GOT3 (cell line): ENCODE data around the gene PPP6R2.
A peak's percentile ranks its signal among the peaks of the same experiment; 100 is the strongest.
"Not testable (repeated sequence)": the region's sequence is repeated elsewhere in the genome, so short reads cannot be mapped to it uniquely, and the experiment has no call there.

ENCODE experiments used
- DNase-seq: peaks from one replicate; lab custom pipeline; 2025; ENCODE audit warnings: mixed read lengths; lab: John Stamatoyannopoulos, UW

The PPP6R2 gene

GRCh38 chr22:50318356-50318697 lies 24.8 kb upstream of the PPP6R2 start:
- no peak for DNase-seq

GRCh38 chr22:50318698-50319411 lies 24.3 kb upstream of the PPP6R2 start:
- no peak for DNase-seq

GRCh38 chr22:50319503-50319951 lies 23.6 kb upstream of the PPP6R2 start:
- DNase-seq: no peak

DNA sequence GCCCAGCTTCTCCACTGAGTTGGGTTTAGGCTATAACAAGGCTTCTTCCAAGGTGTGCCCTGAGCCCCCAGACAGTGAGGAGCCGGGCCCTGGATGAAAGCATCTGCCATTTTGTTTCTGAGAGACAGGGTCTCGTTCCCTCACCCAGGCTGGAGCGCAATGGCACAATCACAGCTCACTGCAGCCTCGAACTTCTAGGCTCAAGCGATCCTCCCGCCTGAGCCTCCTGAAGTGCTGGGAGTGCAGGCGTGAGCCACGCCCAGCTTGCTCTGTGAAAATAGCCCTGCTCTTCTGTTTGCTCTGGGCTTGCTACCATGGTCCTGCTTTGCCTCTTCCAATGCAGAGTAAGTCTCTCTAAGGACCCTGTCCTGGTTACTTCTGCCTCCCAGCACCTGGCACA lies 23.0 kb upstream of the PPP6R2 start:
- no peak for DNase-seq

- DNase-seq: no peak
Observed at GRCh38 chr22:50320671-50321325, 22.3 kb upstream of the PPP6R2 start.

GRCh38 chr22:50322382-50323104 lies 20.6 kb upstream of the PPP6R2 start:
- not testable (repeated sequence) for DNase-seq

DNA sequence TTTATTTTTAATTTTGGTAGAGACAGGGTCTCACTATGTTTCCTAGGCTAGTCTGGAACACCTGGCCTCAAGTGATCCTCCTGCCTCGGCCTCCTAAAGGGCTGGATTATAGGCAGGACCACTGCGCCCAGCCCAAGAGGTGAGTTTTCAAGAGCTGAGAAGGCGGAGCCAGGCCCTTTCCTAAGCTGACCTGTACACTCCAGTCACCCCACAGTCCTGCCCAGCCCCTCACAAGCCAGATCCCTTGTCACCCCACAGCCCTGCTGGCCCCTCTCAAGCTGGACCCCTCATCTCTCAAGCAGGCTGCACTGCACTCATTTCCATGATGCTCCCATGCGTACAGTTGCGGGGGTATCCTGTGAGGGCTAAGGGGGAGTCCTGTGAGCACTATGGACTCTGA lies 19.2 kb upstream of the PPP6R2 start:
- no peak for DNase-seq

DNA sequence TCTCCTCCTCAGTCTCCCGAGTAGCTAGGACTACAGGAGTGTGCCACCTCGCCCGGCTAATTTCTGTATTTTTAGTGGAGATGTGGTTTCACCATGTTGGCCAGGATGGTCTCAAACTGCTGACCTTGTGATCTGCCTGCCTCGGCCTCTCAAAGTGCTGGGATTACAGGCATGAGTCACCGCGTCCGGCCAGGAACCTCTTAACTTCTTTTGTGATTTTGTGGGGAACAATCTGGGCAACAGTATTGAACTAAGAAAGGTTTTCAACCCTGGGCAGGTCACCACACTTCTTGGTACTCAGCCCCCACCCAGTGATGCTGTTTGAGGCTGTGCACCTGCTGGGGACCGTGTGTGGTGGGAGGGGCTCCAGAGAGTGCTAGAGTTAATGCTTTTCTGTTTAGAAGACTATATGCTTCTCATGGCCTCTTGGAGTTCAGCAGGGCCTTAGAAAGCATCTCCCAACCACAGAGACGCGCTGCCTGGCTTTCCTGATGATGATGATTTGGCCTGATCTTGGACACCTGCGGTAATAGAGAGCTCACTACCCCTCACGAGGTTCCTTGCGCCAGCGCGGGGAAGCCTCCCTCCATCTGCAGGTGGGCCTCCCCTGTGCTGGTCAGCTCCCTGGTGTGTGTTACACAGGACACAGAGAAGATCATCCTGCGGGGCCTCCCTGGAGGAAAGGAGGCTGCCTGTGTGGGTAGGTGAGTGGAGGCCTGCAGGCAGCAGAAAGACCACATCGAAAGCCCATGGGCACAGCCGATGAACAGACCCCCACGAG lies 17.5 kb upstream of the PPP6R2 start:
- no peak for DNase-seq

DNA sequence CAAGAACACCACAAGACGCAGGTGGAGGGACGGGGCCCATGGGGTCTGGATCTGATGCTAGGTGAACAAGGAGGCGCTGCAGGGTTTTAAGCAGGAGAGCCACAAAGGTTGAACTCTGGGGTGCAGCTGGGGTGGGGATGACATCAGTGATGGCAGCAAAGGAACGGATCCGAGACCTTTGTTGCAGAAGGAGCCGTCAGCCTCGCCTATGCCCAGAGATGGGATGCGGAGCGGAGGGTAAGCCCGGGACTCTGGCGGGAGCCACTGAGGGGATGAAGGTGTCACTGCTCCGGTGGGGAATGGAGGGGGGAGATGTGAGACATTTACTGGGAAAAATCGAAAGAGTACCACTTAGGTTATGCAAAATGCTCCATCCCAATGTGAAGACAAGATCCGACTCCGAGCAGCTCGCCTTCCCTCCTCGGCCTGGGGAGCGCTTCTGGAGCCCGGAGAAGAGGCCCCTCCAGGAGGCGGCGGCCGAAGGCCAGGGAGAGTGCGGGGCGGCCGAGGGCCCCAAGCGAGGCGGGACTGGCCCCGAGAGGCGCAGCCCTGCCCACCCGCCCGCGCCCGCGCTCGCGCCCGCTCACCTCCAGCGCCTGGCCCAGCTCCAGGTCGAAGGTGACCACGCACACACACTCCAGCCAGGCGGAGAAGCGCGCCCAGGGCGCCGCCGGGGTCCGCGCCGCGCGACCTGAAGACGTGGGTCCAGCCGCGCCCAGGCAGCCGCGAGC lies 16.7 kb upstream of the PPP6R2 start:
- no peak for DNase-seq

- peak; percentile 37 for DNase-seq
Observed at GRCh38 chr22:50326956-50327710, 16.0 kb upstream of the PPP6R2 start, which contains the start of gene DENND6B. Gene DENND6B, minus strand, starts transcription at chr22:50327012. Its CDS starts 24 bp downstream, at chr22:50326988.

GRCh38 chr22:50327711-50328019 lies 15.5 kb upstream of the PPP6R2 start:
- DNase-seq: no peak

- DNase-seq: no peak
Observed at GRCh38 chr22:50329236-50329635, 13.9 kb upstream of the PPP6R2 start.

DNA sequence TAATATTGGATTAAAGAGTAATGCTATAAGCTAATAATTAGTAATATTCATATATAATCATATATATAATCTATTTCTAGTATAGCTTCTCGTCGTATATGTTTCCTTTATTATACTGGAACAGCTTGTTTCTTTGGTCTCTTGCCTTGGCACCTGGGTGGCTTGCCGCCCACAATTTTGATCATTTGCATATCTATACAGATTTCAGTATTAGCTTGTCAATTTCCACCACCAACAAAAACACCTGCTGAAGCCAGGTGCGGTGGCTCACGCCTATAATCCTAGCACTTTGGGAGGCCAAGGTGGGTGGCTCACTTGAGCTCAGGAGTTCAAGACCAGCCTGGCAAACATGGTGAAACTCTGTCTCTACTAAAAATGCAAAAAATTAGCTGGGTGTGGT lies 8.7 kb upstream of the PPP6R2 start:
- DNase-seq: not testable (repeated sequence)

DNA sequence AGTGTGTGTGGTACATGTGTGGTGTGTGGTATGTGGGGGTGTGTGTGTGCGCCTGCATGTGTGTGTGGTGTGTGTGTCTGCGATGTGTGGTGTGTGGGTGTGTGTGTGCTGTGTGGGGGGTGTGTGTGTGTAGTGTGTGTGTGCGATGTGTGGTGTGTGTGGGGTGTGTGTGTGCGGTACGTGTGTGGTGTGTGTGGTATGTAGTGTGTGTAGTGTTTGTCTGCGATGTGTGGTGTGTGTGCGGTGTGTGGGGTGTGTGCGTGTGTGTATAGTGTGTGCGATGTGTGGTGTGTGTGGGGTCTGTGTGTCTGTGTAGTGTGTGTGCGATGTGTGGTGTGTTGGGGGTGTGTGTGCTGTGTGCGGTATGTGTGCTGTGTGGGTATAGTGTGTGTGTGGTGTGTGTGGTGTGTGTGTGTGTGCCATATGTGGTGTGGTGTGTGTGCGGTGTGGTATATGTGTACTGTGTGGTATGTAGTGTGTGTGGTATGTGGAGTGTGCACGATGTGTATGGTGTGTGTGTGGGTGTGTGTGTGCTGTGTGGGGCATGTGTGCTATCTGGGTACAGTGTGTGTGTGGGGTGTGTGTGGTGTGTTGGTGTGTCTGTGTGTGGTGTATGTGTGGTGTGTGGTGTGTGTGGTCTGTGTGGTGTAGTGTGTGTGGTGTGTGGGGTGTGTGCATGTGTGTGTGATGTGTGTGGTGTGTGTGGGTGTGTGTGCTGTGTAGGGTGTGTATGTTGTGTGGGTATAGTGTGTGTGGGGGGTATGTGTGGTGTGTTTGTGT lies 5.7 kb upstream of the PPP6R2 start:
- DNase-seq: no peak

DNA sequence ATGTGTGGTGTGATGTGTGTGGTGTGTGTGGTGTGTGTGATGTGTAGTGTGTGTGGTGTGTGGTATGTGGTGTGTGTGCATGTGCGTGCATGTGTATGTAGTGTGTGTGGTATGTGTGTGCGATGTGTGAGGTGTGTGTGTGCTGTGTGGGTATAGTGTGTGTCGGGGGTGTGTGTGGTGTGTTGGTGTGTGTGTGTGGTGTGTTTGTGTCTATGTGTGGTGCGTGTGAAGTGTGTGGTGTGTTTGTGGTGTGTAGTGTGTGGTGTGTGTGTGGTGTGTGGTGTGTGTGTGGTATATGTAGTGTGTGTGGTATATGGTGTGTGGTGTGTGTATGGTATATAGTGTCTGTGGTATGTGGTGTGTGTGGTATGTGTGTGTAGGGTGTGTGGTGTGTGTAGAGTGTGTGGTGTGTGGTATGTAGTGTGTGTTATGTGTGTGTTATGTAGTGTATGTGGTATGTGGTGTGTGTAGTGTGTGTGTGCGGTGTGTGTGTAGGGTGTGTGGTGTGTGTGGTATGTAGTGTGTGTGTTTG lies 5.0 kb upstream of the PPP6R2 start:
- no peak for DNase-seq

- DNase-seq: no peak
Observed at GRCh38 chr22:50338860-50339462, 4.2 kb upstream of the PPP6R2 start.

DNA sequence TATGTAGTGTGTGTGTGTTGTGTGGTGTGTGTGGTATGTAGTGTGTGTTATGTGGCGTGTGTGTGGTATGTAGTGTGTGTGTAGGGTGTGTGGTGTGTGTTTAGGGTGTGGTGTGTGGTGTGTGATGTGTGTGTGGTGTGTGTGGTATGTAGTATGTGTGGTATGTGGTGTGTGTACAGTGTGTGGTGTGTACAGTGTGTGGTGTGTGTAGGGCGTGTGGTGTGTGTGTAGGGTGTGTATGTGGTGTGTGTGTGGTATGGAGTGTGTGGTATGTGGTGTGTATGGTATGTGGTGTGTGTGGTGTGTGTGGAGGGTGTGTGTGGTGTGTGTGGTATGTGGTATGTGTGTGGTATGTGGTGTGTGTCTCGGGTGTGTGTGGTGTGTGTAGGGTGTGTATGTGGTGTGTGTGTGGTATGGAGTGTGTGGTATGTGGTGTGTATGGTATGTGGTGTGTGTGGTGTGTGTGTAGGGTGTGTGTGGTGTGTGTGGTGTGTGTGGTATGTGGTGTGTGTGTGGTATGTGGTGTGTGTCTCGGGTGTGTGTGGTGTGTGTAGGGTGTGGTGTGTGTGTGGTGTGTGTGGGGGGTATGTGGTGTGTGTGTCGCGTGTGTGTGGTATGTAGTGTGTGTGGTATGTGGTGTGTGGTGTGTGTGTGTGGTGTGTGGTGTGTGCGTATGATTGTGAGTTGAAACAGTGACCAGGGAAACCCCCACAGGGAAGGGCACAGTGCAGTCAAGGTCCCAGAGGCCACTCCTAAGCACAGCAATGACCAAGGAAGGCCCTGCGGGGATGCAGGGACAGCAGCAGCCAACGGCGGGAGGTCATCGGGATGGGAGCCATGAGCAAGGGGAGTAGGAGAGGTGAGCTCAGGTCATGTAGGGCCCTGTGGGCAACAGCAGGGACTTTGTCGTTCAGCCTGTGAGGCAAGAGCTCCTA lies 2.9 kb upstream of the PPP6R2 start:
- no peak for DNase-seq

DNA sequence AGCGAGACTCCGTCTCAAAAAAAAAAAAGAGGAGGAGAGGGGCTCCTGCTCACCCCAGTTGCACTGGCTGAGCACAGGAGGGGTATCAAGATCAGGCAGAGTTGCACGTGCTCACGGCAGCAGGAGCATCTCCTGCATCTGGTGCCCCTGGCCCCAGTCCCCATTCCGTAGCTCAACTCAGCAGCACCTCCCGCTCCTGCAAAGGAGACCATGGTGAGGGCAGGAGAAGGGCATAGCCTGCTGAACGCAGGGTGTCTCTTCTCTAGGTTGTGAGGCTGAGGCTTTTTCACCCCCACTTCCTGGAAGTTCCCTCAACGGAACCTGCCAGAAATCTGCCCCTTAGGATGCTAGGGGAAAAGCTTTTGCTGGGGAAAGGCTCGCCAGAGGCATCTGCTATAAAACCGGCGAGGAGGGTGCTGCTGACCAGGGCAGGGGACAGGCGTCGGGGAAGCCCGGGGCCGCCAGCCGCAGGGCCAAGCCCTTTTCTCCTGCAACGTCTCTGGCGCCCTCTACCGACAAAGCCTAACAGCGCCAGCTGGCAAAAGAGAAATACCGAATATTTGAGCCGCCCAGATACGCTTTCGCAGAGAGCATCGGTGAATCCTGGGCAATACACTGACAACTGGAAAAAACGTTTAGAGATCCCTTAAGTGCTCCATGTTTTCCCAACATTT lies 1.0 kb upstream of the PPP6R2 start:
- DNase-seq: peak; percentile 65
